ENCODE results near the gene HIPK2. TPM values are rescaled to one million over a fixed set of nuclear protein-coding genes. Genes with fewer than 3 reads are reported as not detected.

HIPK2 gene
- polyA plus RNA-seq, 1 donor: 12.6 TPM

GRCh38 chr7:139753693-139754111, 24.1 kb downstream of the HIPK2 start:
- Histone ChIP-seq H3K9me3 (ENCODE audit: control insufficient read depth, low read depth, low read length) (no peaks in the 10 kb centered on the region), H3K27me3 (ENCODE audit: control insufficient read depth, insufficient read depth, low read length) (no peaks in the 10 kb centered on the region), H3K36me3 (ENCODE audit: control insufficient read depth, insufficient read depth, low read length) (no peaks in the 10 kb centered on the region), H3K4me3 (ENCODE audit: low read length) (no peak overlapping the region), H3K4me1 (ENCODE audit: control insufficient read depth, insufficient read depth, low read length) (peaks cover 16% of the 10 kb centered on the region), H3K27ac (ENCODE audit: low read length) (peak overlapping the region; percentile 25)
- DNase-seq: peak in 1 of 2 donors; percentile 48
- no CpG with 5 or more reads among the region's 11 CpGs for WGBS (ENCODE audit: insufficient coverage, low lambda C conversion rate)

DNA sequence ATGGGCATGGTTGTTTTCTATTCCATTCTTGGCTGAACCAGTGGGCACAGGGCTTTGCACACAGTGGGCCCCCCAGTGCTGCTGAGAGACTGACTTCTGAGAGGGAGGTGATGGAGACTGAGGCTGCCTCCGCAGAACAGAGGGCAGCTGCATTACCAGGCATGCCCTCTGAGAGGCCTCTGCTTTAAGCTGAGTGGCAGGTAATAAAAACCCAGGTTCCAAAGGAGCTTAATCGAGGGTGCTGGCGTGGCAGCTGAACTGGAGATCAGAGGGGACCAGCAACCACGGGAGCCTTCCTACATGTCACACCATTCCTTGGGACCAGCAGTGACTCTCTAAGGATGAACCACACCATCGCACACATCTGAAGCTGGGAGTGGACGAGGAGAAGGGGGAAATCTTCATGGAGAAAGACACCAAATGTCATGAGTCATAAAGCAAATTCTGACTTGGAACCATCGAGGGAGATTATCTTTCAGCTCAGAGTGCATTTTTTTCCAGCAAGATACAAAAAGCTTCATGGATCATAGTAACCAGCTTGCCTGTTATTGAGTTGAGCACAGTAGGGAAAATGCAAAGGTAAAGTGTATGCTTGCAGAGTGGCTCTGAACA, 24.6 kb downstream of the HIPK2 start:
- Histone ChIP-seq H3K36me3 (ENCODE audit: control insufficient read depth, insufficient read depth, low read length) (no peaks in the 10 kb centered on the region), H3K9me3 (ENCODE audit: control insufficient read depth, low read depth, low read length) (no peaks in the 10 kb centered on the region), H3K4me3 (ENCODE audit: low read length) (no peak overlapping the region), H3K27ac (ENCODE audit: low read length) (peak overlapping the region; percentile 27), H3K4me1 (ENCODE audit: control insufficient read depth, insufficient read depth, low read length) (peaks cover 13% of the 10 kb centered on the region), H3K27me3 (ENCODE audit: control insufficient read depth, insufficient read depth, low read length) (no peaks in the 10 kb centered on the region)
- peak in 1 of 2 donors; percentile 59 for DNase-seq
- WGBS (ENCODE audit: insufficient coverage, low lambda C conversion rate): no CpG with 5 or more reads among the region's 7 CpGs

DNA sequence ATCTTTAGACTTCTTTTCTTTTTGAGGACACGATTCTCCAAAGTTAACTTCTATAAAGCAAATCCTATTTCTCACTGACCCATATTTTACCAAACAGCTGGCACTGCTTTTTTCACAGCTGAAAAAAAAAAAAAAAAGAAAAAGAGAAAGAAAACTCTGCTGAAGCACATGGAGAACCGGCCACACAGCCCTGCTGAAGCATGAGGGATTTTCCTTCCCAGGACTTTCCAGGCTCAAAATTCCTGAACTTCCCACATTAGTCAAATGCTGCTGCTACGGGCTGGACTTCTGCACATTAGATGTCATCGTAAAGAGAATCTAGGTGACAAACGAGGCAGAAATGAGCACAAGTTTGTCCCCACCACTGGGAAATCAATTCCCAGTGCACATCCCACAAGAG, 25.2 kb downstream of the HIPK2 start:
- no peaks in the 10 kb centered on the region for H3K27me3 ChIP-seq (ENCODE audit: control insufficient read depth, insufficient read depth, low read length)
- no peaks in the 10 kb centered on the region for H3K36me3 ChIP-seq (ENCODE audit: control insufficient read depth, insufficient read depth, low read length)
- H3K9me3 ChIP-seq (ENCODE audit: control insufficient read depth, low read depth, low read length): no peaks in the 10 kb centered on the region
- H3K4me3 ChIP-seq (ENCODE audit: low read length): no peak overlapping the region
- no peak for DNase-seq
- peaks cover 10% of the 10 kb centered on the region for H3K4me1 ChIP-seq (ENCODE audit: control insufficient read depth, insufficient read depth, low read length)
- no peak overlapping the region for H3K27ac ChIP-seq (ENCODE audit: low read length)
- WGBS (ENCODE audit: insufficient coverage, low lambda C conversion rate): 83% methylated on average over 1 of the region's 5 CpGs

GRCh38 chr7:139752148-139752547, 25.6 kb downstream of the HIPK2 start:
- no peak overlapping the region for H3K27ac ChIP-seq (ENCODE audit: low read length)
- no CpG with 5 or more reads among the region's 5 CpGs for WGBS (ENCODE audit: insufficient coverage, low lambda C conversion rate)

GRCh38 chr7:139750459-139751095, 27.2 kb downstream of the HIPK2 start:
- peaks cover 15% of the 10 kb centered on the region for H3K4me1 ChIP-seq (ENCODE audit: control insufficient read depth, insufficient read depth, low read length)
- no peak for DNase-seq

More at GRCh38 chr7:139752148-139752547, 25.6 kb downstream of the HIPK2 start:
- no peaks in the 10 kb centered on the region for H3K27me3 ChIP-seq (ENCODE audit: control insufficient read depth, insufficient read depth, low read length)
- H3K4me1 ChIP-seq (ENCODE audit: control insufficient read depth, insufficient read depth, low read length): peaks cover 10% of the 10 kb centered on the region
- DNase-seq: no peak
- no peak overlapping the region for H3K4me3 ChIP-seq (ENCODE audit: low read length)
- H3K36me3 ChIP-seq (ENCODE audit: control insufficient read depth, insufficient read depth, low read length): no peaks in the 10 kb centered on the region
- no peaks in the 10 kb centered on the region for H3K9me3 ChIP-seq (ENCODE audit: control insufficient read depth, low read depth, low read length)

DNA sequence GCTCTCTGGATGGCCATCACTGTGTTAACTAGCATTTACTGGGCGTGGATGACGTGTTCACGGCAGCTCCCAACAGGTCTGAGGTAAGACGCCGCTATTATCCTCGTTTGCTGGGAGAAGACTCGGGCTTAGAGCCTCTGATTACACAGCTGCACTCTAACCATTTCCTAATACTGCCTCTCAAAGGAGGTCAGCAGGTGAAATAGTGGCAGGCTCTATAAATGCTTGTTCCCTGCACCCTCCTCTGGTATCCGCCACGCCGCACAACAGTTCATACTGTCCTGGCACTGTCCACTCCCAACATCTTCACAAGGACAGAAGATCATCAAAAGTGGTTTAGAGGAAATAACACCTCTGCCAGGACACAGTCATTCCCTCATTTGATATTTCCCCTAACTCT, 28.3 kb downstream of the HIPK2 start:
- Histone ChIP-seq H3K27me3 (ENCODE audit: control insufficient read depth, insufficient read depth, low read length) (no peaks in the 10 kb centered on the region), H3K4me1 (ENCODE audit: control insufficient read depth, insufficient read depth, low read length) (peaks cover 15% of the 10 kb centered on the region), H3K36me3 (ENCODE audit: control insufficient read depth, insufficient read depth, low read length) (no peaks in the 10 kb centered on the region), H3K4me3 (ENCODE audit: low read length) (no peak overlapping the region), H3K9me3 (ENCODE audit: control insufficient read depth, low read depth, low read length) (no peaks in the 10 kb centered on the region), H3K27ac (ENCODE audit: low read length) (no peak overlapping the region)
- WGBS (ENCODE audit: insufficient coverage, low lambda C conversion rate): no CpG with 5 or more reads among the region's 10 CpGs
- DNase-seq: no peak

More at GRCh38 chr7:139750459-139751095, 27.2 kb downstream of the HIPK2 start:
- Histone ChIP-seq H3K27me3 (ENCODE audit: control insufficient read depth, insufficient read depth, low read length) (no peaks in the 10 kb centered on the region), H3K9me3 (ENCODE audit: control insufficient read depth, low read depth, low read length) (no peaks in the 10 kb centered on the region), H3K27ac (ENCODE audit: low read length) (no peak overlapping the region), H3K4me3 (ENCODE audit: low read length) (no peak overlapping the region), H3K36me3 (ENCODE audit: control insufficient read depth, insufficient read depth, low read length) (no peaks in the 10 kb centered on the region)
- 100% methylated on average over 2 of the region's 6 CpGs for WGBS (ENCODE audit: insufficient coverage, low lambda C conversion rate)

- WGBS (ENCODE audit: insufficient coverage, low lambda C conversion rate): no CpG with 5 or more reads among the region's 5 CpGs
- Histone ChIP-seq H3K4me1 (ENCODE audit: control insufficient read depth, insufficient read depth, low read length) (peaks cover 10% of the 10 kb centered on the region), H3K27ac (ENCODE audit: low read length) (no peak overlapping the region), H3K27me3 (ENCODE audit: control insufficient read depth, insufficient read depth, low read length) (no peaks in the 10 kb centered on the region), H3K4me3 (ENCODE audit: low read length) (no peak overlapping the region), H3K9me3 (ENCODE audit: control insufficient read depth, low read depth, low read length) (no peaks in the 10 kb centered on the region), H3K36me3 (ENCODE audit: control insufficient read depth, insufficient read depth, low read length) (no peaks in the 10 kb centered on the region)
- DNase-seq: no peak
These were observed 28.9 kb downstream of the HIPK2 start for GRCh38 chr7:139748941-139749340.

DNA sequence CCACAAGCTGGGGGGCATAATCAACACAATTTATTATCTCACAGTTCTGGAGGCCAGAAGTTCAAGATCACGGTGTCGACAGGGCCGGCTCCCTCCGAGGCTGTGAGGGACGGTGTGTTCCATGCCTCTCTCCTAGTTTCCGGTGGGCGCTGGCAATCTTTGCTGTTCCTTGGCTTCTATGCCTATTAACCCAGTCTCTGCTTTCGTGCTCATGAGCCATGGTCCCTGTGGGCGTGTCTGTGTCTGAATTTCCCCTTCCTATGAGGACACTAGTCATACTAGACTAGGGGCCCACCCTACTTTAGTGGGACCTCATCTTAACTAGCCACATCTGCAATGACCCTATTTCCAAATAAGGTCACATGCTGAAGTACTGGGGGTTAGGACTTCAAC, 29.4 kb downstream of the HIPK2 start:
- Histone ChIP-seq H3K9me3 (ENCODE audit: control insufficient read depth, low read depth, low read length) (no peaks in the 10 kb centered on the region), H3K27ac (ENCODE audit: low read length) (no peak overlapping the region), H3K27me3 (ENCODE audit: control insufficient read depth, insufficient read depth, low read length) (no peaks in the 10 kb centered on the region), H3K36me3 (ENCODE audit: control insufficient read depth, insufficient read depth, low read length) (no peaks in the 10 kb centered on the region), H3K4me3 (ENCODE audit: low read length) (no peak overlapping the region), H3K4me1 (ENCODE audit: control insufficient read depth, insufficient read depth, low read length) (peaks cover 8% of the 10 kb centered on the region)
- no CpG with 5 or more reads among the region's 9 CpGs for WGBS (ENCODE audit: insufficient coverage, low lambda C conversion rate)
- no peak for DNase-seq

GRCh38 chr7:139747662-139748372, 30.0 kb downstream of the HIPK2 start:
- H3K27ac ChIP-seq (ENCODE audit: low read length): no peak overlapping the region
- DNase-seq: no peak
- 90% methylated on average over 2 of the region's 13 CpGs for WGBS (ENCODE audit: insufficient coverage, low lambda C conversion rate)
- no peaks in the 10 kb centered on the region for H3K9me3 ChIP-seq (ENCODE audit: control insufficient read depth, low read depth, low read length)
- H3K4me1 ChIP-seq (ENCODE audit: control insufficient read depth, insufficient read depth, low read length): peaks cover 6% of the 10 kb centered on the region
- H3K27me3 ChIP-seq (ENCODE audit: control insufficient read depth, insufficient read depth, low read length): no peaks in the 10 kb centered on the region
- no peaks in the 10 kb centered on the region for H3K36me3 ChIP-seq (ENCODE audit: control insufficient read depth, insufficient read depth, low read length)
- H3K4me3 ChIP-seq (ENCODE audit: low read length): no peak overlapping the region

- DNase-seq: peak; percentile 71 to 76
- no peak overlapping the region for H3K4me3 ChIP-seq (ENCODE audit: low read length)
- no peaks in the 10 kb centered on the region for H3K27me3 ChIP-seq (ENCODE audit: control insufficient read depth, insufficient read depth, low read length)
- no peak overlapping the region for H3K27ac ChIP-seq (ENCODE audit: low read length)
- 67% methylated on average over 2 of the region's 8 CpGs for WGBS (ENCODE audit: insufficient coverage, low lambda C conversion rate)
- H3K4me1 ChIP-seq (ENCODE audit: control insufficient read depth, insufficient read depth, low read length): peaks cover 4% of the 10 kb centered on the region
- no peaks in the 10 kb centered on the region for H3K9me3 ChIP-seq (ENCODE audit: control insufficient read depth, low read depth, low read length)
- H3K36me3 ChIP-seq (ENCODE audit: control insufficient read depth, insufficient read depth, low read length): no peaks in the 10 kb centered on the region
These were observed 31.1 kb downstream of the HIPK2 start for GRCh38 chr7:139746652-139747051.

All from large intestine (tissue), 3 donors.